MG63 (cell line): ENCODE results near the gene RAMP1. TPM values are rescaled to one million over a fixed set of nuclear protein-coding genes. Genes with fewer than 3 reads are reported as not detected.
"Not testable (repeated sequence)": the region's sequence is repeated elsewhere in the genome, so short reads cannot be mapped to it uniquely, and the experiment has no call there.

Source experiments
- DNase-seq: peaks from one replicate; pipeline ENCODE4 v3.0.0-alpha.2; 2020
- H3K27me3 ChIP-seq: fragments of 250-450 bp; sonication (Bioruptor Pico); 2 replicates; pipeline ENCODE4 v1.5.1; 2020; ENCODE audit warnings: mild to moderate bottlenecking, moderate library complexity
- H3K36me3 ChIP-seq: fragments of 250-450 bp; sonication (Bioruptor Pico); 2 replicates; pipeline ENCODE4 v1.5.1; 2020; ENCODE audit warnings: mild to moderate bottlenecking, moderate library complexity
- H3K4me3 ChIP-seq: fragments of 250-450 bp; sonication (Bioruptor Pico); 2 replicates; pipeline ENCODE4 v1.5.1; 2020; ENCODE audit warnings: mild to moderate bottlenecking, moderate library complexity
- H3K9me3 ChIP-seq: fragments of 250-450 bp; sonication (Bioruptor Pico); 2 replicates; pipeline ENCODE4 v1.5.1; 2020; ENCODE audit warnings: mild to moderate bottlenecking, moderate library complexity
- total RNA-seq: library from RNA; depleted of rRNA; stranded (reverse); fragments of >200 nt; shearing (Covaris generic); gene quantifications from 2 replicates; pipeline ENCODE4 v1.2.3, GENCODE V29; 2014; ENCODE audit warnings: low replicate concordance; rRNA removed

Gene RAMP1
- total RNA-seq, 1 experiment from 2014 or later, result 192 TPM

- Histone ChIP-seq H3K4me3 (no peak overlapping the region), H3K27me3 (no peaks in the 10 kb centered on the region), H3K9me3 (no peaks in the 10 kb centered on the region), H3K36me3 (no peaks in the 10 kb centered on the region)
- no peak for DNase-seq
These were observed 79.8 kb downstream of the RAMP1 start for GRCh38 chr2:237939251-237939650.

- Histone ChIP-seq H3K27me3 (no peaks in the 10 kb centered on the region), H3K4me3 (no peak overlapping the region), H3K9me3 (no peaks in the 10 kb centered on the region), H3K36me3 (no peaks in the 10 kb centered on the region)
- DNase-seq, result no peak
These were observed 81.4 kb downstream of the RAMP1 start for GRCh38 chr2:237940828-237941227.

GRCh38 chr2:237941239-237941638 lies 81.8 kb downstream of the RAMP1 start:
- H3K9me3 ChIP-seq, result no peaks in the 10 kb centered on the region
- no peaks in the 10 kb centered on the region for H3K27me3 ChIP-seq
- DNase-seq, result no peak
- no peaks in the 10 kb centered on the region for H3K36me3 ChIP-seq
- H3K4me3 ChIP-seq, result no peak overlapping the region

- Histone ChIP-seq H3K27me3 (no peaks in the 10 kb centered on the region), H3K9me3 (no peaks in the 10 kb centered on the region), H3K4me3 (no peak overlapping the region), H3K36me3 (no peaks in the 10 kb centered on the region)
- DNase-seq, result no peak
These were observed 83.1 kb downstream of the RAMP1 start for GRCh38 chr2:237942513-237942899.

GRCh38 chr2:237943395-237944094 lies 84.1 kb downstream of the RAMP1 start:
- no peak overlapping the region for H3K4me3 ChIP-seq
- DNase-seq, result no peak
- H3K27me3 ChIP-seq, result no peaks in the 10 kb centered on the region
- H3K36me3 ChIP-seq, result no peaks in the 10 kb centered on the region
- no peaks in the 10 kb centered on the region for H3K9me3 ChIP-seq

GRCh38 chr2:237944302-237944701 lies 84.9 kb downstream of the RAMP1 start:
- DNase-seq, result no peak
- H3K36me3 ChIP-seq, result no peaks in the 10 kb centered on the region
- no peaks in the 10 kb centered on the region for H3K9me3 ChIP-seq
- no peak overlapping the region for H3K4me3 ChIP-seq
- no peaks in the 10 kb centered on the region for H3K27me3 ChIP-seq

GRCh38 chr2:237946423-237946822 lies 87.0 kb downstream of the RAMP1 start:
- H3K36me3 ChIP-seq, result no peaks in the 10 kb centered on the region
- H3K9me3 ChIP-seq, result no peaks in the 10 kb centered on the region
- H3K4me3 ChIP-seq, result no peak overlapping the region
- no peaks in the 10 kb centered on the region for H3K27me3 ChIP-seq
- no peak for DNase-seq

GRCh38 chr2:237951354-237951753 lies 91.9 kb downstream of the RAMP1 start:
- H3K9me3 ChIP-seq, H3K4me3 ChIP-seq, H3K36me3 ChIP-seq, H3K27me3 ChIP-seq, DNase-seq: not testable (repeated sequence)

- Histone ChIP-seq H3K36me3 (no peaks in the 10 kb centered on the region), H3K27me3 (no peaks in the 10 kb centered on the region), H3K4me3 (no peak overlapping the region), H3K9me3 (no peaks in the 10 kb centered on the region)
- no peak for DNase-seq
These were observed 92.5 kb downstream of the RAMP1 start for GRCh38 chr2:237951878-237952277.

GRCh38 chr2:237952851-237953250 lies 93.4 kb downstream of the RAMP1 start:
- Histone ChIP-seq H3K9me3 (no peaks in the 10 kb centered on the region), H3K36me3 (no peaks in the 10 kb centered on the region), H3K4me3 (no peak overlapping the region), H3K27me3 (no peaks in the 10 kb centered on the region)
- no peak for DNase-seq

GRCh38 chr2:237955640-237956401 lies 96.4 kb downstream of the RAMP1 start:
- Histone ChIP-seq H3K27me3 (no peaks in the 10 kb centered on the region), H3K4me3 (no peak overlapping the region), H3K9me3 (no peaks in the 10 kb centered on the region), H3K36me3 (no peaks in the 10 kb centered on the region)
- no peak for DNase-seq

GRCh38 chr2:237956402-237956736 lies 96.9 kb downstream of the RAMP1 start:
- H3K27me3 ChIP-seq, result no peaks in the 10 kb centered on the region
- DNase-seq, result no peak
- no peak overlapping the region for H3K4me3 ChIP-seq
- H3K36me3 ChIP-seq, result no peaks in the 10 kb centered on the region
- no peaks in the 10 kb centered on the region; the same call in 1 of the 2 replicates for H3K9me3 ChIP-seq

- no peaks in the 10 kb centered on the region for H3K27me3 ChIP-seq
- no peak overlapping the region for H3K4me3 ChIP-seq
- DNase-seq, result no peak
- peaks cover 22% of the 10 kb centered on the region for H3K9me3 ChIP-seq
- no peaks in the 10 kb centered on the region for H3K36me3 ChIP-seq
These were observed 102.2 kb downstream of the RAMP1 start for GRCh38 chr2:237961637-237962036.

Other genes with a start within 250 kb of the RAMP1 start
- 33.5 and 52.8 TPM in 2 replicates for gene LRRFIP1, start 232.0 kb upstream of the RAMP1 start, total RNA-seq
- gene RBM44, start 60.8 kb upstream of the RAMP1 start, total RNA-seq, result 0.20 TPM in 1 of 2 replicates, not detected in the other
- 121 and 138 TPM in 2 replicates for gene UBE2F, start 107.4 kb downstream of the RAMP1 start, total RNA-seq
- 19.0 and 94.7 TPM in 2 replicates for gene SCLY, start 201.4 kb downstream of the RAMP1 start, total RNA-seq
- 0.03 TPM in 1 of 2 replicates, not detected in the other for gene ESPNL, start 240.7 kb downstream of the RAMP1 start, total RNA-seq